Measurements from ENCODE around the gene ZBTB7C.

Gene ZBTB7C

GRCh38 chr18:48045744-48046143 lies 363.4 kb downstream of the ZBTB7C start:
- no peak for DNase-seq

DNA sequence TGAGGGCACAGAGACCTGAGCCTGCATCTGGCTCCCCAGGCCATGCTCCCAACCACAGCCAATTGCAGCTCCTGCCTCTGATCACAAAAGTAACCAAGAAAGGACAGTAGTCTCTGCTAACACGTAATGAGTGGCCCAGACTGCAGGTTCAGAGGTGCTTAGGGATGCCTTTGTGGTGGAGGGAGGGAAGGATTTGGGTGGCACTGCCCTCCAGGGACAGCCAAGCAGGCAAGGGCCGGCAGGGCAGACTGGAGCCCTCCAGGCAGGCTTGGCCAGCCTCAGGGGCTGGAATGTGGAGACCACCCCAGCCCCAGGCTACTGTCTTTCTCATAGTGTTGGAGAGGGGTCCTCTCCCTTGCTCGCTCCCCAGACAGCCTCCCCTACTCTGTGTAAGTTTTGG lies 364.2 kb downstream of the ZBTB7C start:
- DNase-seq, result no peak

DNA sequence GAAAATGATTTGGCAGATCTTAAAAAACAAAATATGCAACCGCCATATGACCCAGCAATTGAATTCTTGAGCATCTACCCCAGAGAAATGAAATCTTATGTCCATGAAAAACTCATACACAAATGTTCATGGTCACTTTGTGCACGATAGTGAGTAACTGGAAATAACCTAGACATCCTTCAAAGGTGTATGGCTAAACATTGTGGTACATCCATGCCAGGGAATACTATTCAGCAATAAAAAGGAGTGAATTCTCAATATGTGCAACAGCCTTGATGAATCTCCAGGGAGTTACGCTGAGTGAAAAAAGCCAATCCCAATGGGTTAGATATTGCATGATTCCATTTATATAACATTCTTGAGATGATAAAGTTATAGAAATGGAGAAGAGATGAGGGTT lies 366.0 kb downstream of the ZBTB7C start:
- no peak for DNase-seq

DNA sequence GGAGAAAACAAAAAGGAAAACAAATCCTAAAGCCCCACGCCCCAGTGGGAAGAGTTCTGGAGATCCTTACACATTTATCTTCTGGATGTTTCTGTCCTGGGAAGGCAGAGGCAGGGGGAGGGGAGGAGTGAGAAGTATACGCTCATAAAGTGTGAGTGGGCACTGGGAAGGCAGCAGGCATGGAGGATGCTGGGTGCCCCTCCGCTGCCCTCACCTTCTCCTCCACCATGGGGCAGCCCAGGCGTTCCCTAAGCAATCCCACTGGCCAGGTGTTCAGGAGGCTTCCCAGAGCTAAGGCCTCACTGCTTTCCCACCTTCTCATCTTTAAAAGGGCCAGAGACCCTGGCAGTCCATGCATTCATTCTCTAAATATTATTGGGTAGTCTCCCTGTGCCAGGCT lies 366.8 kb downstream of the ZBTB7C start:
- DNase-seq, result no peak

DNA sequence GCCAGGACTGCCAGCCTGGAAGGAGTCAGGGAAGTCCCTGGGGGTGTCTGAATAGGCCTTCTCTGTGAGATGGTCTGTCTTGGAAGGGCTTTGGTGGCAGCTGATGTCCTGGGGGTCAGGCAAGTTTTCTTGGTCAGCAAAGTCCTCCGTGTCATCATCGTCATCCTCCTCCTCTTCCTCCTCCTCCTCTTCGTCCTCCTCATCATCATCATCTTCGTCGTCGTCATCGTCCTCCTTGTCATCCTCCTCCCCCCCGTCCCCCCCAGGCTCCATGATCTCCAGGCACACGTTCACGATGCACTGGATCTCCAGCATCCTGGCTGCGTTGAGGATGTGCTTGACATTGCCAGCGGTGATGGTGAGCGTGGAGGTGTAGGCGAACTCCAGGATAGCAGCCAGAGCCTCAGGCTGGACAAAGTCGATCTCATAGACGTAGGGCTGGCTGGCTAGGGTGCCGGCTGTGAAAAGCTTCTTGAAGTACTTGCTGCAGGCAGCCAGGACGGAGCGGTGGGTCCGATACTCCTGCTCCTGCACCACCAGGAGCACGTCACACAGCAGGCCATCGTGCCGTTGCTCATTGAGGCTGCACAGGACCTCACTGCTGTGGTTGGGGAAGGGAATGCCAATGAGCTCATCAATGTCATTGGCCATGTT lies 368.6 kb downstream of the ZBTB7C start:
- DNase-seq, result no peak

GRCh38 chr18:48039769-48040215 lies 369.4 kb downstream of the ZBTB7C start:
- no peak for DNase-seq

- DNase-seq, result no peak
Observed at GRCh38 chr18:48038636-48039035, 370.5 kb downstream of the ZBTB7C start.

DNA sequence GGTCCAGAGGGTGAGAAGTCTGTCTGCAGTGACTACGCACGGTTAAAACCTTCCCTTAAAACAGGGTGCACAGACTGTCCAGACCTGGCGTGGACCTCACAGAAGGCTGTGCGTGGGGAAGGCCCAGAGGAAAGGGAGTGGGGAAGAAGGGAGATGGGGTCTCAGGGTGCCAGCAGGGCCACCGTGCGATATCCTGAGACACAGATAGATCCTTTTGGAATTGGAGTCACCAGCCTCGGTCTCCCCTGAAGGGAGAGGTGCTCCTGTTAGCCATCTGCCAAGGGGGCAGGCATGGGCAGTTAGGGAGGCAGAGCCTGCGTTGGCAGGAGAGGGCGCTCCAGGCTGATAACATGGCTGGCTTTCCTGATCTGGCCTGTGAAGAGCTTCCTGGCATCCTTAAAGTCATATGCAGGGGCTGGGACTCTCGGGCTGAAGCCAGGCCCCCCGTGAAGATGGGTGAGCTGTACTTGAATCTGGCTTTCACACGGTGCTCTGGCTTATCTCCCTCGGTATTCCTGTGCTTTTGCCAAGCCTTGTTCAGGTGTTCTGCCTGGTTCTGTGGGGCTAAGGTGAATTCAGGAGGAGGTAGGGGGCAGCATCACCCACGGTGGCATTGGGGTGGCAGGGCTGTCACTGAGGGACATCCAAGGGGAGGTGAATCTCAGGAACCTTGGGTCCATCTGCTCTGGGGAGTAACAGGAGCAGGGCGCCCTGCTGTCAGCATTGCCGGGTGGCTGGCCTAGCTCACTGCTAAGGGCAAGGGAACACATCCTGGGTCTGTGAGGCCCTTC lies 371.5 kb downstream of the ZBTB7C start:
- no peak for DNase-seq

- no peak for DNase-seq
Observed at GRCh38 chr18:48036641-48037421, 372.4 kb downstream of the ZBTB7C start.

GRCh38 chr18:48036226-48036625 lies 373.0 kb downstream of the ZBTB7C start:
- DNase-seq, result no peak

- no peak for DNase-seq
Observed at GRCh38 chr18:48035556-48035860, 373.7 kb downstream of the ZBTB7C start.

DNA sequence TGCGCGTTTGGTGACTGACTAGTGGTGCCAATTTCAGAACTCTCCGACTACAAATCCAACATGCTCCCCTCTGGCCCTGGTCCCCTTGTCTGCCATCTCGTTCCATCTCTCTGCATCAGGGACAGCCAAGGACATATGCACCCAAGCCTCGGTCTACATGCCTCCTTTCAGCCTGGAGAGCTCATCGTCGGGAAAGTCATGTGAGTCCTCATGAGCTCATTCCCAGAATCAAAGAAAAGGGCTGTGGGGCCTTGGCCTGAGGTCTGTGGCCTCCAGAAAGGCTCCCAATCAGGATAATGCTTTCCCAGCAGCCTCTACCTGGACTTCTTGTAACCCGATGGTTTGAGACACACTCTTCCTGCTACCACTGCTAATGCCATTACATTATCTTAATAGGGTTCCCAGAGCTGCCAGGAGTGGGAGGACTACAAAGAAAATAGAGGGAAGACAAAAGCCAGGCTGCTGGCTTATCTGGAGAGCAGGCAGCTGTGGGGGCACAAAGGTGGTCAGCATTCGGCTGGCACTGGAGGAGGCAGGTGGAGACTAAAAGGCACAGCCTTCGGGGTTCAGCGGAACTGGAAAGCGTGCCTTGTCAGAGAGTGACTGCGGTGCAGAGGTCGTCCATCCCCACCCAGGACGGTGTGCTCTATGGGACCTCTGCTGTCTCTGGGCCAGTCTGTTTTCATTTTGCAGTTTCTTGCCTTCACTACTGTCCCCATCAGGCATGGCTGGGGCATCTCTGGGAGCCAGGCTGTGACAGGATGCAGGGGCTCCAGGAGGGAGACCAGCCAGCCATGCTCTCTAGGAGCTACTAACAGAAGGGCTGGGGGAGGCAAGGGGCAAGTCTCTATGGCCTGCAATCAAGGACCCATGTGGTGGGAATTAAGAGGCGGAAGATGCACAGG lies 374.3 kb downstream of the ZBTB7C start:
- DNase-seq, result no peak

GRCh38 chr18:48033790-48034650 lies 375.2 kb downstream of the ZBTB7C start:
- DNase-seq, result no peak

- no peak for DNase-seq
Observed at GRCh38 chr18:48032876-48033789, 376.1 kb downstream of the ZBTB7C start.

DNA sequence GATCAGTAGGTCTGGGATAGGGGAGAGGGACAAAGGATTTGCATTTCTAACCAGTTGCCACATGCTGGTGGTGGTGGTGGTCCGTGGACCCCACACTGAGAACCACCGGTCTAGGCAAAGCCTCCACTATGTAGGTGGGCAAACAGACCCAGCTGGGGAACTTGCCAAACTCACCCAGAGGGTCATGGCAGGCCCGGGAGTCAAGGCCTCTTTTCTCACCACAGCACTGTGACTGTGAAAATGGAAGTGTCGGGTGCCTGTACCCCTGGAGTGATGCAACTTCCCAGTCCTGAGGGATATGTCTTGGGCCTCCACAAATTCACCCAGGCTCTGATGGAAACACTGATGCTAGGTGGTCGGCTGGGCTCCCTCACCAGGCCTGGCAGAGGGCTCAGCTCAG lies 377.5 kb downstream of the ZBTB7C start:
- DNase-seq, result no peak

DNA sequence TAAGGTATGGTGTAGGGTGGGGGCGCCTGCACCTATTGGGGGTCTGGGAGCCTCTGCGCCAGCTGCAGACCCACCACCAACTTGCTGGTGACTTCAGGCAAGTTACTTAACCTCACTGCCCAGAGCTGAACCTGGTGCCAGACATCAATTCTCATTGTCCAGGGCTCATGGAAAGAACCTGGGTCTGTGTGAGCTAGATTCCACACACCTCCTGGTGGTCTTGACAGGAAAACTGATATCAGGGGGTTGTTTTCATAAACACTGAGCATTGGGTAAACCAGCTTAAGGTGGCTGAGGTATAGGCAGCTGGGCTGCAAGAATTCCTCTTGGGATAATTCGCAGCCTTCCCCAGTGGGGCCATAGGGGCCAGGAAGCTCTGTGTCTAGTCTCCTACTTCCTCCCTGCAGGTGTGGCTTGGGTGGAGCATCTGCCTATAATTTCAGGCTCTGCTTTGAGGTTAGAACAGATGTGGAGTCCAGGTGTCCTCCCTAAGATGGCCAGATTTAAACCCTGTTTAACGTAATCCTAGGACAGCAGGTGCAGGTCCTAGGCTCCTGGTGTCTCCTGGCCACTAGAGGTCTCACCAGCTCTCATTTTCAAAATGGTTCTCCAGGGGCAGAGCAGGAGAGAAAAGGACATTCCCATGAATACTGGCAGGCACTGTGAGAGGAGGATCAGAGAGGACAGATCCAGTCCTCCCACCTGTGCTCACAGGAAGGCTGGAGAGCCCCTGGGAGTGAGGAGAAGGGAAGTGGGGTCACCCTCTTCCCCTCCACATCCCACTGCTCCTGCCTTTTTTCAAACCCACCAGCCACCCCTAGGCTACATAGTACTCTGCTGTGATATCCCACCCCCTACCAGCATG lies 378.3 kb downstream of the ZBTB7C start:
- peak in 1 of 2 donors; percentile 13 for DNase-seq

GRCh38 chr18:48029296-48029986 lies 379.7 kb downstream of the ZBTB7C start:
- DNase-seq, result no peak

DNA sequence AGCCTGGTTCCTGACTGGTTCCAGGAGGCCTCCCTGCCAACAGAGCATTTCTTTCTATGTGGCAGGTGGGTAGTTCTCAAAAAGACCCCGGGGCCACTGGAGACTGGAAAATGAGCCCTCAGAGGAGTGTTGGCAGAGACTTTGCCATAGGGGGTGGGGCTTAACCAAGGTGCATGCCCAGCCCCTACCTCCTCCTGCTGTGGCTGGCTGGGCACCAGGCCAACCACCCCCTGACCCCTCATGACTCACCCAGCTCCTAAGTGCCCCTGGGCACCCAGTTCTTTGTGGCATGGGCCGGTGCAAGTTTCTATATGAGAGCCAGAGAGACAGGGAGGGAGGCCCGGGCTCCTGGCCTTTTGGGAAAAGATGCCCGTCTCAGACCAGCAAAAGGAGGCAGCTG lies 380.5 kb downstream of the ZBTB7C start:
- DNase-seq, result no peak

GRCh38 chr18:48028081-48028480 lies 381.1 kb downstream of the ZBTB7C start:
- DNase-seq, result no peak

Measured in inflammatory macrophage treated with lipopolysaccharide for 1 hour (primary cell).